ENCODE results near the gene GON7.
"Not testable (repeated sequence)": the region's sequence is repeated elsewhere in the genome, so short reads cannot be mapped to it uniquely, and the experiment has no call there.

GRCh38 chr14:93168610-93169009 is 38.3 kb downstream of the GON7 start:
- not testable (repeated sequence) for TF ChIP-seq CTCF, POLR2A (IDR thresholded peaks at IDR 0.05)
